ENCODE results near the gene PCDHA12. TPM values are rescaled to one million over a fixed set of nuclear protein-coding genes. Genes with fewer than 3 reads are reported as not detected.
"Not testable (repeated sequence)": the region's sequence is repeated elsewhere in the genome, so short reads cannot be mapped to it uniquely, and the experiment has no call there.

The PCDHA12 gene, protein sequence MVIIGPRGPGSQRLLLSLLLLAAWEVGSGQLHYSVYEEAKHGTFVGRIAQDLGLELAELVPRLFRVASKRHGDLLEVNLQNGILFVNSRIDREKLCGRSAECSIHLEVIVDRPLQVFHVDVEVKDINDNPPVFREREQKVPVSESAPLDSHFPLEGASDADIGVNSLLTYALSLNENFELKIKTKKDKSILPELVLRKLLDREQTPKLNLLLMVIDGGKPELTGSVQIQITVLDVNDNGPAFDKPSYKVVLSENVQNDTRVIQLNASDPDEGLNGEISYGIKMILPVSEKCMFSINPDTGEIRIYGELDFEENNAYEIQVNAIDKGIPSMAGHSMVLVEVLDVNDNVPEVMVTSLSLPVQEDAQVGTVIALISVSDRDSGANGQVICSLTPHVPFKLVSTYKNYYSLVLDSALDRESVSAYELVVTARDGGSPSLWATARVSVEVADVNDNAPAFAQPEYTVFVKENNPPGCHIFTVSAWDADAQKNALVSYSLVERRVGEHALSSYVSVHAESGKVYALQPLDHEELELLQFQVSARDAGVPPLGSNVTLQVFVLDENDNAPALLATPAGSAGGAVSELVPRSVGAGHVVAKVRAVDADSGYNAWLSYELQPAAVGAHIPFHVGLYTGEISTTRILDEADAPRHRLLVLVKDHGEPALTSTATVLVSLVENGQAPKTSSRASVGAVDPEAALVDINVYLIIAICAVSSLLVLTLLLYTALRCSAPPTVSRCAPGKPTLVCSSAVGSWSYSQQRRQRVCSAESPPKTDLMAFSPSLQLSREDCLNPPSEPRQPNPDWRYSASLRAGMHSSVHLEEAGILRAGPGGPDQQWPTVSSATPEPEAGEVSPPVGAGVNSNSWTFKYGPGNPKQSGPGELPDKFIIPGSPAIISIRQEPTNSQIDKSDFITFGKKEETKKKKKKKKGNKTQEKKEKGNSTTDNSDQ
- 5.9 TPM for polyA plus RNA-seq (2013, experiment 1 of 4)
- polyA plus RNA-seq (2013, experiment 2 of 4), result 5.4 TPM
- polyA plus RNA-seq (2013, experiment 3 of 4), result 4.2 TPM
- polyA plus RNA-seq (2013, experiment 4 of 4), result 4.3 TPM

DNA sequence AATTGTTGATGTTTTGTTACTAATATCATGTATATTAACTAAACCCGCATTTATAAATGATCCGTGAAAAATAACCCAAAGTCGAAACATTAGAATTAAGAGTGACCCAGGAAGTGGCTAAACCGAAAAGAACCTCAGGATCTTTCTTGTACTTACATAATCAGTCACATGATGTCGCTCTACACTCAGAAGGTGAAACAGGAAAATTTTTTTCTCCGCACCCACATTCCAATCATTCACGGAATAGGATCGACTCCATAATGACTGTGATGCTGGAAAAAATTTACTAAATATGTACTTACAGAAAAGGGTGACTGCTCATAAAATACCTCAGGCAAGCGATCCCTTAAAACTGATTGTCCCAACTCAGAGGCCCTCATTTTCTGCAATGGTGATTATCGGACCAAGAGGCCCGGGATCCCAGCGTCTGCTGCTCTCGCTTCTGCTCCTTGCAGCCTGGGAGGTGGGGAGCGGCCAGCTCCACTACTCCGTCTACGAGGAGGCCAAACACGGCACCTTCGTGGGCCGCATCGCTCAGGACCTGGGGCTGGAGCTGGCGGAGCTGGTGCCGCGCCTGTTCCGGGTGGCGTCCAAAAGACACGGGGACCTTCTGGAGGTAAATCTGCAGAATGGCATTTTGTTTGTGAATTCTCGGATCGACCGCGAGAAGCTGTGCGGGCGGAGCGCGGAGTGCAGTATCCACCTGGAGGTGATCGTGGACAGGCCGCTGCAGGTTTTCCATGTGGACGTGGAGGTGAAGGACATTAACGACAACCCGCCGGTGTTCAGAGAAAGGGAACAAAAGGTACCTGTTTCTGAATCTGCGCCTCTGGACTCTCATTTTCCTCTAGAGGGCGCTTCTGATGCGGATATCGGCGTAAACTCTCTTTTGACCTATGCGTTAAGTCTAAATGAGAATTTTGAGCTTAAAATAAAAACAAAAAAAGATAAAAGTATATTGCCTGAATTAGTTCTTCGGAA lies at the start of gene PCDHA12:
Gene PCDHA12, plus strand, starts transcription at position 224 of the 981 bp plus-strand sequence. Its CDS starts 165 bp downstream, at position 389.
- Histone ChIP-seq H3K4me3 (ENCODE audit: insufficient read depth, low read depth, low read length) (peak within 1 kb of the TSS; percentile 52), H3K9me3 (ENCODE audit: control insufficient read depth, low read length) (no peaks in the 10 kb centered on the region), H3K4me1 (ENCODE audit: control insufficient read depth, insufficient read depth, low read length) (no peaks in the 10 kb centered on the region), H3K36me3 (ENCODE audit: control insufficient read depth, insufficient read depth, low read length) (peaks cover 18% of the 10 kb centered on the region), H3K27ac (ENCODE audit: insufficient read depth, low read depth, low read length, poor library complexity, severe bottlenecking) (no peak within 1 kb of the TSS), H3K27me3 (ENCODE audit: control insufficient read depth, insufficient read depth, low read length, poor library complexity, severe bottlenecking) (no peaks in the 10 kb centered on the region)
- WGBS, 2 experiments, result 76 to 78% methylated on average over 43 to 47 of the region's 47 CpGs

DNA sequence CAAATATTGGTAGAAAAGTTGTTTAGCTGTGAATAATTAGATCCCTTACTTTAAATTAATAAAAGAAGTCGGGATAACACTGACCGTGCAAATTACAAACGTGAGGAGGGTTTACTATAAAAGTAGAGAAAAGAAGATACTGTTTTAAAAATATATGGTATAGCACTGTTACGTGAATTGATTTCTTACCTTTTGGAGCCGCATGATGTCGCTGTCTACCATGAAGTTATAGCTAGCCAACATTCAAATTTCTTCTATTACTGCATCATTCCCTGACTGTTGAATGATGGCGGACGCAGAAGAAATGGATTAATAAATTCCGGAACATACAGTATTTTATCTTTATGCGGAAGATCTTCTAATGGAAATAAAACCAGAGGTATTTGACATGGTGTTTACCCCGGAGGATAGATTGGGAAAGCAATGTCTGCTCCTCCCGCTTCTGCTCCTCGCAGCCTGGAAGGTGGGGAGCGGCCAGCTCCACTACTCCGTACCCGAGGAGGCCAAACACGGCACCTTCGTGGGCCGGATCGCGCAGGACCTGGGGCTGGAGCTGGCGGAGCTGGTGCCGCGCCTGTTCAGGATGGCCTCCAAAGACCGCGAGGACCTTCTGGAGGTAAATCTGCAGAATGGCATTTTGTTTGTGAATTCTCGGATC lies 47.3 kb upstream of the PCDHA12 start, which contains the start of gene PCDHA6:
Gene PCDHA6, plus strand, starts transcription at position 257 of the 658 bp plus-strand sequence. Its CDS starts 132 bp downstream, at position 389.
- H3K4me1 ChIP-seq (ENCODE audit: control insufficient read depth, insufficient read depth, low read length), result no peaks in the 10 kb centered on the region
- no peaks in the 10 kb centered on the region for H3K36me3 ChIP-seq (ENCODE audit: control insufficient read depth, insufficient read depth, low read length)
- WGBS, 2 experiments, result 93 to 97% methylated on average over 27 of the region's 27 CpGs
- no peaks in the 10 kb centered on the region for H3K27me3 ChIP-seq (ENCODE audit: control insufficient read depth, insufficient read depth, low read length, poor library complexity, severe bottlenecking)
- no peaks in the 10 kb centered on the region for H3K9me3 ChIP-seq (ENCODE audit: control insufficient read depth, low read length)
- H3K27ac ChIP-seq (ENCODE audit: insufficient read depth, low read depth, low read length, poor library complexity, severe bottlenecking), result no peak within 1 kb of the TSS
- no peak within 1 kb of the TSS for H3K4me3 ChIP-seq (ENCODE audit: insufficient read depth, low read depth, low read length)

DNA sequence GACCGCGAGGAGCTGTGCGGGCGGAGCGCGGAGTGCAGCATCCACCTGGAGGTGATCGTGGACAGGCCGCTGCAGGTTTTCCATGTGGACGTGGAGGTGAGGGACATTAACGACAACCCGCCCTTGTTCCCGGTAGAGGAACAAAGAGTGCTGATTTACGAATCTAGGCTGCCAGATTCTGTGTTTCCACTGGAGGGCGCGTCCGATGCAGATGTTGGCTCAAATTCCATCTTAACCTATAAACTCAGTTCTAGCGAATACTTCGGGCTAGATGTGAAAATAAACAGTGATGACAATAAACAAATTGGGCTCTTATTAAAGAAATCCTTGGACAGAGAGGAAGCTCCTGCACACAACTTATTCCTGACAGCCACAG lies 46.8 kb upstream of the PCDHA12 start:
- 94 to 96% methylated on average over 16 to 18 of the region's 18 CpGs for WGBS, 2 experiments
- H3K36me3 ChIP-seq (ENCODE audit: control insufficient read depth, insufficient read depth, low read length), result no peaks in the 10 kb centered on the region
- no peaks in the 10 kb centered on the region for H3K4me1 ChIP-seq (ENCODE audit: control insufficient read depth, insufficient read depth, low read length)
- H3K9me3 ChIP-seq (ENCODE audit: control insufficient read depth, low read length), result no peaks in the 10 kb centered on the region
- H3K27ac ChIP-seq (ENCODE audit: insufficient read depth, low read depth, low read length, poor library complexity, severe bottlenecking), result no peak overlapping the region
- H3K27me3 ChIP-seq (ENCODE audit: control insufficient read depth, insufficient read depth, low read length, poor library complexity, severe bottlenecking), result no peaks in the 10 kb centered on the region
- no peak overlapping the region for H3K4me3 ChIP-seq (ENCODE audit: insufficient read depth, low read depth, low read length)

DNA sequence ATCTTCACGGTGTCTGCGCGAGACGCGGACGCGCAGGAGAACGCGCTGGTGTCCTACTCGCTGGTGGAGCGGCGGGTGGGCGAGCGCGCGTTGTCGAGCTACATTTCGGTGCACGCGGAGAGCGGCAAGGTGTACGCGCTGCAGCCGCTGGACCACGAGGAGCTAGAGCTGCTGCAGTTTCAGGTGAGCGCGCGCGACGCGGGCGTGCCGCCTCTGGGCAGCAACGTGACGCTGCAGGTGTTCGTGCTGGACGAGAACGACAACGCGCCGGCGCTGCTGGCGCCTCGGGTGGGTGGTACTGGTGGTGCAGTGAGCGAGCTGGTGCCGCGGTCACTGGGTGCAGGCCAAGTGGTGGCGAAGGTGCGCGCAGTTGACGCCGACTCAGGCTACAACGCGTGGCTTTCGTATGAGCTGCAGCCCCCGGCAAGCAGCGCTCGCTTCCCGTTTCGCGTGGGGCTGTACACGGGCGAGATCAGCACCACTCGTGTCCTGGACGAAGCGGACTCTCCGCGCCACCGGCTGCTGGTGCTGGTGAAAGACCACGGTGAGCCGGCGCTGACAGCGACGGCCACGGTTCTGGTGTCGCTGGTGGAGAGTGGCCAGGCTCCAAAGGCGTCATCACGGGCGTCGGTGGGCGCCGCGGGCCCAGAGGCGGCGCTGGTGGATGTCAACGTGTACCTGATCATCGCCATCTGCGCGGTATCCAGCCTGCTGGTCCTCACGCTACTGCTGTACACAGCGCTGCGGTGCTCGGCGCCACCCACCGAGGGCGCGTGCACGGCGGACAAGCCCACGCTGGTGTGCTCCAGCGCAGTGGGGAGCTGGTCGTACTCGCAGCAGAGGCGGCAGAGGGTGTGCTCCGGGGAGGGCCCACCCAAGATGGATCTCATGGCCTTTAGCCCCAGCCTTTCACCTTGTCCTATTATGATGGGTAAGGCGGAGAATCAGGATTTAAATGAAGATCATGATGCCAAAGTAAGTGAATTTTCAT lies 45.3 kb upstream of the PCDHA12 start:
- not testable (repeated sequence) for H3K27me3 ChIP-seq (ENCODE audit: control insufficient read depth, insufficient read depth, low read length, poor library complexity, severe bottlenecking); H3K4me3 ChIP-seq (ENCODE audit: insufficient read depth, low read depth, low read length); H3K9me3 ChIP-seq (ENCODE audit: control insufficient read depth, low read length); H3K4me1 ChIP-seq (ENCODE audit: control insufficient read depth, insufficient read depth, low read length); H3K36me3 ChIP-seq (ENCODE audit: control insufficient read depth, insufficient read depth, low read length); H3K27ac ChIP-seq (ENCODE audit: insufficient read depth, low read depth, low read length, poor library complexity, severe bottlenecking)
- 96 to 98% methylated on average over 105 of the region's 106 CpGs for WGBS, 2 experiments

DNA sequence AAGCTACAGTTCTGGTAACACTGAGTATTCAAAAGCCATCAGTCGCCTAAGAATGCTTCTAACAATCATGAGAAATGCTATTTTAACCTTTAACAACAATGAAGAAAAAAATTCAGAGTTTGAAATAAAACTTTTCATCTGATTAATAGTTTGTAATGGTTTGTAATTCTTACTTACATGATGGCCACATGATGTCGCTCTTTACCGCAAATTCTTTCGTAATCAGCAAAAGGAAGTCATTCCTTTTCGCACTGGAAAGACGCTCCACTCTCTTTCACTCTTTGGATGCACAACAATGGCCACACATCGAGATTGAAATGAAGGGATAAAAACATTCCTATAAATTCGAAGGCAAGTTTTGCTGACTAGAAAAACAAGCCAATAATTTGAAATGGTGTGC lies 41.1 kb upstream of the PCDHA12 start, which contains the start of gene PCDHA7:
Gene PCDHA7, plus strand, starts transcription at position 277 of the 400 bp plus-strand sequence. Its CDS starts 115 bp downstream, at position 392.
- WGBS, 2 experiments, result 85 to 88% methylated on average over 7 to 8 of the region's 8 CpGs
- Histone ChIP-seq H3K4me3 (ENCODE audit: insufficient read depth, low read depth, low read length) (no peak within 1 kb of the TSS), H3K27ac (ENCODE audit: insufficient read depth, low read depth, low read length, poor library complexity, severe bottlenecking) (no peak within 1 kb of the TSS), H3K9me3 (ENCODE audit: control insufficient read depth, low read length) (no peaks in the 10 kb centered on the region), H3K4me1 (ENCODE audit: control insufficient read depth, insufficient read depth, low read length) (no peaks in the 10 kb centered on the region), H3K27me3 (ENCODE audit: control insufficient read depth, insufficient read depth, low read length, poor library complexity, severe bottlenecking) (no peaks in the 10 kb centered on the region), H3K36me3 (ENCODE audit: control insufficient read depth, insufficient read depth, low read length) (no peaks in the 10 kb centered on the region)

DNA sequence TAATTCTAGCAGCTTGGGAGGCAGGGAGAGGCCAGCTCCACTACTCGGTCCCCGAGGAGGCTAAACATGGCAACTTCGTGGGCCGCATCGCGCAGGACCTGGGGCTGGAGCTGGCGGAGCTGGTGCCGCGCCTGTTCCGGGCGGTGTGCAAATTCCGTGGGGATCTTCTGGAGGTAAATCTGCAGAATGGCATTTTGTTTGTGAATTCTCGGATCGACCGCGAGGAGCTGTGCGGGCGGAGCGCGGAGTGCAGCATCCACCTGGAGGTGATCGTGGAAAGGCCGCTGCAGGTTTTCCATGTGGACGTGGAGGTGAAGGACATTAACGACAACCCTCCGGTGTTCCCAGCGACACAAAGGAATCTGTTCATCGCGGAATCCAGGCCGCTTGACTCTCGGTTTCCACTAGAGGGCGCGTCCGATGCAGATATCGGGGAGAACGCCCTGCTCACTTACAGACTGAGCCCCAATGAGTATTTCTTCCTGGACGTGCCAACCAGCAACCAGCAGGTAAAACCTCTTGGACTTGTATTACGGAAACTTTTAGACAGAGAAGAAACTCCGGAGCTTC lies 40.6 kb upstream of the PCDHA12 start:
- H3K27me3 ChIP-seq (ENCODE audit: control insufficient read depth, insufficient read depth, low read length, poor library complexity, severe bottlenecking); H3K27ac ChIP-seq (ENCODE audit: insufficient read depth, low read depth, low read length, poor library complexity, severe bottlenecking); H3K36me3 ChIP-seq (ENCODE audit: control insufficient read depth, insufficient read depth, low read length); H3K4me1 ChIP-seq (ENCODE audit: control insufficient read depth, insufficient read depth, low read length); H3K4me3 ChIP-seq (ENCODE audit: insufficient read depth, low read depth, low read length); H3K9me3 ChIP-seq (ENCODE audit: control insufficient read depth, low read length): not testable (repeated sequence)
- 95 to 97% methylated on average over 28 of the region's 38 CpGs for WGBS, 2 experiments

DNA sequence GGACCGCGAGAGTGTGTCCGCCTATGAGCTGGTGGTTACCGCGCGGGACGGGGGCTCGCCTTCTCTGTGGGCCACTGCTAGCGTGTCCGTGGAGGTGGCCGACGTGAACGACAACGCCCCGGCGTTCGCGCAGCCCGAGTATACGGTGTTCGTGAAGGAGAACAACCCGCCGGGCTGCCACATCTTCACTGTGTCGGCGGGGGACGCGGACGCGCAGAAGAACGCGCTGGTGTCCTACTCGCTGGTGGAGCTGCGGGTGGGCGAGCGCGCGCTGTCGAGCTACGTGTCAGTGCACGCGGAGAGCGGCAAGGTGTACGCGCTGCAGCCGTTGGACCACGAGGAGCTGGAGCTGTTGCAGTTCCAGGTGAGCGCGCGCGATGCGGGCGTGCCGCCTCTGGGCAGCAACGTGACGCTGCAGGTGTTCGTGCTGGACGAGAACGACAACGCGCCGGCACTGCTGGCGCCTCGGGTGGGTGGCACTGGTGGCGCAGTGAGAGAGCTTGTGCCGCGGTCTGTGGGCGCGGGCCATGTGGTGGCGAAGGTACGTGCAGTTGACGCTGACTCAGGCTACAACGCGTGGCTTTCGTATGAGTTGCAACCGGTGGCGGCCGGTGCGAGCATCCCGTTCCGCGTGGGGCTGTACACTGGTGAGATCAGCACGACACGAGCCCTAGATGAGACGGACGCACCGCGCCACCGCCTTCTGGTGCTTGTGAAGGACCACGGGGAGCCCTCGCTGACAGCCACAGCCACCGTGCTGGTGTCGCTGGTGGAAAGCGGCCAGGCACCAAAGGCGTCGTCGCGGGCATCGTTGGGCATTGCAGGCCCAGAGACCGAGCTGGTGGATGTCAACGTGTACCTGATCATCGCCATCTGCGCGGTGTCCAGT lies 39.2 kb upstream of the PCDHA12 start:
- H3K4me1 ChIP-seq (ENCODE audit: control insufficient read depth, insufficient read depth, low read length), result no peaks in the 10 kb centered on the region
- H3K4me3 ChIP-seq (ENCODE audit: insufficient read depth, low read depth, low read length), result no peak overlapping the region
- no peak overlapping the region for H3K27ac ChIP-seq (ENCODE audit: insufficient read depth, low read depth, low read length, poor library complexity, severe bottlenecking)
- 97% methylated on average over 103 of the region's 103 CpGs for whole genome bisulfite sequencing, 2 experiments
- no peaks in the 10 kb centered on the region for H3K36me3 ChIP-seq (ENCODE audit: control insufficient read depth, insufficient read depth, low read length)
- H3K27me3 ChIP-seq (ENCODE audit: control insufficient read depth, insufficient read depth, low read length, poor library complexity, severe bottlenecking), result no peaks in the 10 kb centered on the region
- H3K9me3 ChIP-seq (ENCODE audit: control insufficient read depth, low read length), result no peaks in the 10 kb centered on the region
